GF-D8 (cell line): ENCODE data around the gene GNMT.
"Not testable (repeated sequence)": the region's sequence is repeated elsewhere in the genome, so short reads cannot be mapped to it uniquely, and the experiment has no call there.

Experiments
- DNase-seq: peaks from one replicate; lab custom pipeline; 2025; lab: John Stamatoyannopoulos, UW

The GNMT gene

GRCh38 chr6:42941356-42941755 is 19.2 kb upstream of the GNMT start:
- not testable (repeated sequence) for DNase-seq

GRCh38 chr6:42942444-42942843 is 18.1 kb upstream of the GNMT start:
- no peak for DNase-seq

- DNase-seq, result no peak
Observed at GRCh38 chr6:42947950-42948349, 12.6 kb upstream of the GNMT start.

DNA sequence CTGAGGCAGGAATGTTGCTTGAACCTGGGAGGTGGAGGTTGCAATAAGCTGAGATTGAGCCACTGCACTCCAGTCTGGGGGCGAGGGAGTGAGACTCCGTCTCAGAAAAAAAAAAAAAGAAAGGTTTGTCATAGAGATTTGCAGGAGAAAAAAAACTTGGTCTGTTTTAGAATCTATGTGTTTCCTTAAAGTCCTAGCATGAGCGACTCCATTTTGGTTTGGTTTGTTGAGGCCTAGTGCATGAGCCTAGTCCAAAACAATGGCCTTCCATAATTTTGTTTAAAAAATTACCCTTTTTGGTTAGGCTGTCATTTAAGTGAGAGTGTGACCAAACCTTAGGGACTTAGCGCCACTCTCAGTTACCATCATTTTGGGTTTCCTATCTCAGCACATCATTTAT is 8.2 kb upstream of the GNMT start:
- DNase-seq, result no peak

DNA sequence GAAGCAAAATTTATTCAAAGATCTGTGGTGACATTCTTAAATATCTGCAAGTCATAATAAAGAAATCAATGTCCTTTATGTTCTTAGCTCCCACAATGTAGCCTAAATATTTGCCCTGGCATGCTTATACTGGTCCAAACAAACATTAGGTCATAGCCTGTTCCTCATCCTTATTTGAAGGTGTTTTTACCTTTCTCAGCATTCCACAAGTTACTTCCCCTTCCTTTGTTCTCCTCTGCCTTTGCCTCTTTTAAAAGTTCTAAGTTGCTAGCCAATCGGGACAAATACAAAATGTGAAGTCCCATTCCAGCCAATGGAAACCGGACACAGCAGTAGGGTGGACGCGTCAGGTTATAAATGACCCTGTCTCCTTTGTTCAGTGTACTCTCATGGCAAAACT is 6.1 kb upstream of the GNMT start:
- DNase-seq, result not testable (repeated sequence)

- DNase-seq, result no peak
Observed at GRCh38 chr6:42958125-42958524, 2.4 kb upstream of the GNMT start.

DNA sequence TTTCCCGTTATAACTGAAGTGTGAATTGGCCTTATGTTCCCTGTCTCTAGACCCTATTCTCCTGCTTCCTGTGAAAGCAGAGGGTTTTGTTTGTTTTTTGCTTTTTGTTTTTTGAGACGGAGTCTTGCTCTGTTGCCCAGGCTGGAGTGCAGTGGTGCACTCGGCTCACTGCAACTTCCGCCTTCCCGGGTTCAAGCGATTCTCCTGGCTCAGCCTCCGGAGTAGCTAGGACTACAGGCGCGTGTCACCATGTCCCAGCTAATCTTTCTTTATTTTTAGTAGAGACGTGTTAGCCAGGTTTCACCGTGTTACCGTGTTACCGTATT is 674 bp upstream of the GNMT start:
- no peak for DNase-seq

DNA sequence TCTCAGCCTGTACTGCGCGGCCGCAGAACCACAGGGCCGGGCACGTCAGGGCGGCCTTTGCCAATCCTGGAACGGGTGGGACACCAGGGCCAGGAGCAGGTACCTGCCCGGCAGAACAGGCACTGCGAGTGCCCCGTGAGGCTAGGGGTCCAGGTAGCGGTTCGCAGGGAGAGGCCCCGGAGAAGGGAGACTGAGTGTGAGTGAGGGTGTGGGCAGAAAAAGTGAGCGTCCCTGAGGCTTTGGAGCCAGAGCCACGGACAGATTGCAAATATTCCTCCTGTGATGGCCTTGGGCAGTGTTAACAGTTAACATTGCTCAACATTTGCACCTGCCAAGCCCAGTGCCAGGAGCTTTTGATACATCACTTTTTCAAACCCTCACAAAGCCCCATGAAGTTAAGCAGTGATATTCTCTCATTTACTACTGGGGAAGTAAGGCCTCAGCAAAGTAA is 491 bp downstream of the GNMT start:
- no peak for DNase-seq

DNA sequence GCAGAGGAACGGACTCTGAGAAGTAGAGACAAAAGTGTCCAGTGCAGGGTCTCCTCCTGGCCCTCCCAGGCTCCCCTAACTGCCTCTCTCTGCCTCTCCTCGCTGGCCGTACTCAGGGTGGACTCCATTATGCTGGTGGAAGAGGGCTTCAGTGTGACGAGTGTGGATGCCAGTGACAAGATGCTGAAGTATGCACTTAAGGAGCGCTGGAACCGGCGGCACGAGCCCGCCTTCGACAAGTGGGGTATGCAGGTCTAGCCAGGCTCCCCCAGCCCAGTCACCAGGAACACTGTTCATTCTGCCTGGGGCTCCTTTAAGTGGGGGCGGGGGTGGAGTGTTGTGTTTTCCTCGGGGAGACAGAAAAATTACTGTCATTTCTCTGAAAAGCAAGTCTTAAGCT is 1.5 kb downstream of the GNMT start:
- DNase-seq, result no peak

GRCh38 chr6:42962502-42963178 is 2.1 kb downstream of the GNMT start:
- no peak for DNase-seq

GRCh38 chr6:42963179-42963854 is 2.8 kb downstream of the GNMT start:
- DNase-seq, result no peak

DNA sequence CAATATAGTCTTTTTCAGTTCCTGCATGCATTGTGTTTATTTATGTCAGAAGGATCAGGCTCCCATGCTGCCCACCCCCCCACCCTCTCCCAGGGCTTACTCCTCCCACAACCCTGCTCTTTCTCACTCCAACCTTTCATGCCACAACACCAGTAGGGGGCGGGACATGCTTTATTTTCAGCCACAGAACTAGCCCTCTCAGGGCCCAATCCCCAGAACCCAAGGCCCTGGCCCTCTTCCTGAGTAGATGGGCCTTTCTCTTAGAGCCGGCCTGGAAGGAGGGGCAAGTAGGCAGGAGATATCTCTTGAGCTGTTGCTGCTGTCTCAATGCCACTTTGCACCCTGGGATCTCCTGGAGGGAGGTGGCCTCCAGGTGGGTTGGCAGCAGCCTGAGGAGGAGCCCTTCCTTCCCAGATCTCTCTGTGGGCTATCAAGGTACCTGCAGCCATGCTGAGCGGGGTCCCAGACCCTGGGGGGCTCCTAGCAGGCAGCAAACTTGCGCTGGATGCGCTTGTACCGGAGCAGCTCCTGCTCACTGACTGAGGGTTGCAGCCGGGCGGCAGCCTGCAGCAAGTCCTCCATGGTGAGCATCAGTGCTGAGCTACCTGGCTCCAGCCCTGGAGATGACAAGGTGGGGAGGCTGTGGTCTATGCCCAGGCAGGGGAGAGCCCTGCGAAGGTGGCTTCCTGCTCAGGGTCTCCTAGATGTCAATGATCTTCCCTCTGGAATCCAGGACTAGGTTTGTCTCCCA is 3.5 kb downstream of the GNMT start:
- no peak for DNase-seq

DNA sequence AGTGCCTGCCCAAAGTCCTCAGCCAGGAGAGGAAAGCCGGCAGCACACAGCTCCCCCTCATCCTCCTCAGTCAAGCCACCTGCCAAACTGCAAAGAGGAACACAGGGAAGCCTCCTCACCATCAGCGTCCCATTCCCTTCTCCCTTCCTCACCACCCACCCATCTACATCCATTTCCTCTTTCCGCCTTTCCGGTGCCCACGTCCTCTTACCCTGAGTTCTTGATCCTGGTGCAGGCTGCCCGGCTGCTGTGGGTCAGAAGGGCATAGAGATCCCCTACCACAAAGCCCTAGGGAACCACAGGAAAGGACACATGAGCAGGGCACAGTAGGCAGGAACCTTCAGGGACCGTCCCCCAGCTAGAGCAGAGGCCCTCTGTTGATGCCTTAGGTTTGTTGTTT is 6.0 kb downstream of the GNMT start:
- DNase-seq, result no peak

DNA sequence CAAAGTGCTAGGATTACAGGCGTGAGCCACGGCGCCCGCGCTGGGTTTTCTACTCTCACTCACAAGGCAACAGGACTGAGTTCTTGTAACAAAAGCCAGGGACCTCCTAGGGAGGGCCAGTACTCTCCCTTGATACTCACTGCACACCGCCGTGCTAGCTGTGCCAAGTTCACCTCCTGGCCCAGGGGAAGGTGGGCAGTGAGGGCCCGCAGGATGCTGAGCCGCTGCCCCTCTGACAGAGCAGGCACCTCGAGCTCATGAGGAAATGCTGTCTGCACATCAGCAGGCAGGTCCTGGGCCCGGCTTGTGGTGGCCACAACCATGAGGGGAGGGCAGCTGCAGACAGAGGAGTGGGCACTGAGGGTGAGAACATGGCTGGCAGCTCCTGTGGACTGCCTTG is 6.7 kb downstream of the GNMT start:
- no peak for DNase-seq

GRCh38 chr6:42968126-42968701 is 7.7 kb downstream of the GNMT start:
- no peak for DNase-seq

GRCh38 chr6:42968783-42969182 is 8.2 kb downstream of the GNMT start:
- no peak for DNase-seq

GRCh38 chr6:42969431-42969830 is 8.9 kb downstream of the GNMT start:
- no peak for DNase-seq

DNA sequence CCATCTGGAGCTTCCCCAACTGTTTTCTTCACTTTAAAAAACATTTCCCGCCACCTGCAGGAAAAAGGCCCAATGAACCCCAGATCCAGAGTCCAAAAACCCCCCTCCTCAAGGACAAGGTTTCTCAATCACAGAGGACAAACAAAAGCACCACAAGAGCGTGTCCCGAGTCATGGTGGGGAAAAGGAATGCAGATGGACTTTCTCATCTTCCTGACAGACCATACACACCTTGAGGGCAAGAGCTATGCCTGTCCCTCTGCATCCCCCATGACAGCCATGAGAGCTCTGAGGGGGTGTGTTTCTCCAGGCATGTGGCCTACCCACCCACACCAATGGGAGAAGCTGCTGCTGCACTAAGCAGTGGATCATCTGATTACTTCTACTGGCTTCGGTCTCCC is 9.4 kb downstream of the GNMT start:
- no peak for DNase-seq

GRCh38 chr6:42970871-42971612 is 10.5 kb downstream of the GNMT start:
- no peak for DNase-seq

DNA sequence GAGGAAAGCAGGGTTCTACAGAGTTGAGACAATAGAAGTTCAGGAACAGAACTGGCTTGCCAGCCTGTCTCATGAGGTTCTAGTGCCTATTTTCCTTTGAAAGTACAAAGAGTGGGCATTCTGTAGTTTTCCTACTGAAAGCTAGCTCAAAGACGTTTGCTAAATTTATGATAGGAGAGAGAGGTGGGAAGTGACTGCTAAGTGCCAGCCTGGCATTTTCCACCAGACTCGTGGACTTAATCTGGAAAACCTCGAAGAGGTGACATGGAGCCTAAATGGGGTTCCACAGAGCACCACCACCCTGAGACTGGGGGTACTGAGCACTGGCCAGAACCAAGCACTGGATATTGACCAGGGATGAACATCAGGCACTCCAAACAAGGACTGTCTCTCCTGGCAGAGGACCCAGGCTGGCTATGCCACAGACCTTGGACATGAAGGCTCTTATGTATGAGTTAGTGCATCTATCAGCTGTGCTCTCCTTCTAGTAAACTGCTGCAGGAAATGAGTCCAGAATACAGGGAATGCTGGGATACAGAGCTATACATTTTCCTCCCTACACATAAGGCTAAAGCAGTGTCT is 11.3 kb downstream of the GNMT start:
- DNase-seq, result no peak

DNA sequence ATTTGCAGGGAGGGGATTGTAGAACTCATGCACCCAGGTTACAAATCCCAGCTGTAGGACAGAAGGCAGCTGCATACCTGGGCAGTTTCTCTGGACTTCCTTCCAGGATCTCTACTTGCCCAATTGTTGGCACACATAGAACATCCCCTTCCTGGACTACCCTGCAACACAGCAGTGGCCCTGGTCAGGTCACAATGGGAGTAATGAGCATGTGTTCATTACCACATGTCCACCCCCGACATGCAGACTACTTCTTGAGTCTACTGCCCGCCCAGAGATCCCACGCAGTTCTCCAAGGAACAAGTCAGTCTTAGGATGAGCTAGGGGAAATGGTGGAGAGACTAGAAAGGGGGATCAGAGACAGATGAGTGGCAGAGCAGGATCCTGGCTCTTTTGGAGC is 13.4 kb downstream of the GNMT start:
- no peak for DNase-seq
